Omental fat pad (tissue), 4 donors: ENCODE measurements around the gene KDM4C. TPM values are rescaled to one million over a fixed set of nuclear protein-coding genes. Genes with fewer than 3 reads are reported as not detected.

ENCODE experiments used
- ATAC-seq: fragments of 150-250 bp; one replicate; pipeline ENCODE4 v1.9.1; 2016; ENCODE audit warnings: mild to moderate bottlenecking, moderate library complexity; ENCODE audit not compliant: low FRiP score
- DNase-seq: peaks from one replicate; pipeline ENCODE4 v3.0.0-alpha.2; 2019; ENCODE audit warnings: low spot score
- CTCF ChIP-seq, 3 donors: fragments of 450-650 bp; IDR thresholded peaks; one replicate each; pipeline ENCODE4 v1.5.1; 2016 to 2017; ENCODE audit warnings: antibody characterized with exemption in 3 of 3, mild to moderate bottlenecking in 3 of 3, moderate library complexity in 2 of 3
- total RNA-seq, 4 donors: library from RNA; depleted of rRNA; stranded (reverse); fragments of >200 nt; gene quantifications; one replicate each; pipeline ENCODE4 v1.1.0, GENCODE V29; 2016

The KDM4C gene
- total RNA-seq, 4 donors from 2014 or later = 24.9 to 37.0 (median 32.0) TPM

GRCh38 chr9:7097040-7097715 lies 339.4 kb downstream of the KDM4C start:
- ATAC-seq (no peak), DNase-seq (no peak)
- no peak for TF ChIP-seq CTCF (IDR thresholded peaks at IDR 0.05)

- no peak for ATAC-seq
- no peak for DNase-seq
- TF ChIP-seq CTCF (IDR thresholded peaks at IDR 0.05) = no peak
These were observed 340.3 kb downstream of the KDM4C start for GRCh38 chr9:7097785-7098752.

- DNase-seq = no peak
- TF ChIP-seq CTCF (IDR thresholded peaks at IDR 0.05) = no peak
These were observed 345.6 kb downstream of the KDM4C start for GRCh38 chr9:7103367-7103766.

GRCh38 chr9:7103771-7104170 lies 346.0 kb downstream of the KDM4C start:
- DNase-seq (no peak), ATAC-seq (no peak)
- no peak for TF ChIP-seq CTCF (IDR thresholded peaks at IDR 0.05)

More at GRCh38 chr9:7103367-7103766, 345.6 kb downstream of the KDM4C start:
- no peak for ATAC-seq

GRCh38 chr9:7104625-7105024 lies 346.9 kb downstream of the KDM4C start:
- DNase-seq (no peak), ATAC-seq (no peak)
- TF ChIP-seq CTCF (IDR thresholded peaks at IDR 0.05) = no peak

GRCh38 chr9:7105095-7105494 lies 347.3 kb downstream of the KDM4C start:
- DNase-seq (no peak), ATAC-seq (no peak)
- no peak for TF ChIP-seq CTCF (IDR thresholded peaks at IDR 0.05)
